Neutrophil (primary cell): ENCODE measurements around the gene AMHR2.
A peak's percentile ranks its signal among the peaks of the same experiment; 100 is the strongest.
"Not testable (repeated sequence)": the region's sequence is repeated elsewhere in the genome, so short reads cannot be mapped to it uniquely, and the experiment has no call there.

Experiments
- H3K27ac ChIP-seq: fragments of 200-600 bp; sonication (generic); 2 replicates; pipeline ENCODE4 v1.5.1; 2016; ENCODE audit warnings: mild to moderate bottlenecking, moderate library complexity
- H3K27me3 ChIP-seq: fragments of 200-600 bp; sonication (generic); 2 replicates; pipeline ENCODE4 v1.6.0; 2016; ENCODE audit warnings: mild to moderate bottlenecking
- H3K36me3 ChIP-seq: fragments of 200-600 bp; sonication (generic); 2 replicates; pipeline ENCODE4 v1.5.1; 2017
- H3K4me1 ChIP-seq, 2 experiments: fragments of 200-600 bp in 1 of 2; sonication (generic) in 1 of 2; 1 replicate in 1 of 2; 2 replicates in 1 of 2; pipeline versions ENCODE4 v1.5.1 to v1.6.1; 2013 to 2016; ENCODE audit warnings: low read depth in 1 of 2, low read length in 1 of 2, mild to moderate bottlenecking in 1 of 2, moderate library complexity in 1 of 2; ENCODE audit not compliant: control insufficient read depth in 1 of 2, insufficient read depth in 1 of 2
- H3K4me3 ChIP-seq, 2 experiments: fragments of 200-600 bp in 1 of 2; sonication (generic) in 1 of 2; 1 replicate in 1 of 2; 2 replicates in 1 of 2; pipeline ENCODE4 v1.5.1; 2013 to 2016; ENCODE audit warnings: low read depth in 1 of 2, low read length in 1 of 2, mild to moderate bottlenecking in 1 of 2, moderate library complexity in 1 of 2
- H3K9me3 ChIP-seq: fragments of 200-600 bp; sonication (generic); 2 replicates; pipeline ENCODE4 v1.5.1; 2016
- TF ChIP-seq, protein P1 (sequence below): fragments of 200-600 bp; sonication (generic); IDR thresholded peaks from 2 replicates; pipeline ENCODE4 v1.5.1; 2016; ENCODE audit warnings: antibody characterized with exemption

Gene AMHR2

GRCh38 chr12:53380104-53380793, 43.4 kb upstream of the AMHR2 start, which contains the start of gene SP1:
Gene SP1 (plus strand): TSS chr12:53380176. CDS start chr12:53380292, 116 bp downstream.
- Histone ChIP-seq H3K36me3 (peaks cover 38% of the 10 kb centered on the region), H3K27ac (peak within 1 kb of the TSS; percentile 100), H3K4me3 (peak within 1 kb of the TSS; percentile 74 to 78), H3K27me3 (no peaks in the 10 kb centered on the region), H3K9me3 (no peaks in the 10 kb centered on the region), H3K4me1 (peaks cover 50 to 55% of the 10 kb centered on the region in 2 experiments)
- TF ChIP-seq, protein P1, sequence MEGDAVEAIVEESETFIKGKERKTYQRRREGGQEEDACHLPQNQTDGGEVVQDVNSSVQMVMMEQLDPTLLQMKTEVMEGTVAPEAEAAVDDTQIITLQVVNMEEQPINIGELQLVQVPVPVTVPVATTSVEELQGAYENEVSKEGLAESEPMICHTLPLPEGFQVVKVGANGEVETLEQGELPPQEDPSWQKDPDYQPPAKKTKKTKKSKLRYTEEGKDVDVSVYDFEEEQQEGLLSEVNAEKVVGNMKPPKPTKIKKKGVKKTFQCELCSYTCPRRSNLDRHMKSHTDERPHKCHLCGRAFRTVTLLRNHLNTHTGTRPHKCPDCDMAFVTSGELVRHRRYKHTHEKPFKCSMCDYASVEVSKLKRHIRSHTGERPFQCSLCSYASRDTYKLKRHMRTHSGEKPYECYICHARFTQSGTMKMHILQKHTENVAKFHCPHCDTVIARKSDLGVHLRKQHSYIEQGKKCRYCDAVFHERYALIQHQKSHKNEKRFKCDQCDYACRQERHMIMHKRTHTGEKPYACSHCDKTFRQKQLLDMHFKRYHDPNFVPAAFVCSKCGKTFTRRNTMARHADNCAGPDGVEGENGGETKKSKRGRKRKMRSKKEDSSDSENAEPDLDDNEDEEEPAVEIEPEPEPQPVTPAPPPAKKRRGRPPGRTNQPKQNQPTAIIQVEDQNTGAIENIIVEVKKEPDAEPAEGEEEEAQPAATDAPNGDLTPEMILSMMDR: peak; percentile 39

DNA sequence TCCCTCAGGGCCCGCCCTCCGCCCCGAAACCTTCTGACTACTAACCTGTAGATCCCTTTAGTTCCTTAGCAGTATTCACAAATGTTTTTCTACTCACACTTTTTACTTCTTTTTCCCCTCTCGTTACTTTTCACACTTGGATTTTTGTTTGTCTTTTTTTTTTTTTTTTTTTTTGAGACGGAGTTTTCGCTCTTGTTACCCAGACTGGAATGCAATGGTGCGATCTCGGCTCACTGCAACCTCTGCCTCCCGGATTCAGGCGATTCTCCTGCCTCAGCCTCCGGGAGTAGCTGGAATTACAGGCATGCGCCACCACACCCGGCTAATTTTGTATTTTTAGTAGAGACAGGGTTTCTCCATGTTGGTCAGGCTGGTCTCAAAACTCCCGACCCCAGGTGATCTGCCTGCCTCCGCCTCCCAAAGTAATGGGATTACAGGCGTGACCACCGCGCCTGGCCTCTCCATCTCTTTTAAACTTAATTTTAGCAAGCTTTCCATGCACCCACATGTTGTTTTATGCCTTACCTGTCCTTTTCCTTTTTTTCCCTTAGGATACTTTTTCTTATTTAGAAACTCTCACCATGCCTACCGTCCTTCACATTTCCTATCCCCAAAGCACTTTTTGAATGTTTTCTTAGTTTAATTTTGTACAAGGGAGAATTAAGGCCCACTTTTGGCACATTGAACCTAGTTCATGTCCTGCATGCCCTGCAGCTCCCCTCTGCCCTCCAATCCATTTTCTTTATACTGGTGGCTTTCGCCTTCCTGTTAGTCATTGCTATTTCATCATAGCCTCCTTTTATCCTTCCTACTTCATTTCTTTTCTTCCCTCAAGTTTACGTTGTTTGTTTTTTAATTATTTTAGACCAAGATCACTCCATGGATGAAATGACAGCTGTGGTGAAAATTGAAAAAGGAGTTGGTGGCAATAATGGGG, 42.6 kb upstream of the AMHR2 start:
- Histone ChIP-seq H3K4me3 (peak overlapping the region; percentile 68 to 74), H3K36me3 (peaks cover 41% of the 10 kb centered on the region), H3K9me3 (no peaks in the 10 kb centered on the region), H3K4me1 (peaks cover 56 to 61% of the 10 kb centered on the region in 2 experiments), H3K27ac (peak overlapping the region; percentile 100), H3K27me3 (no peaks in the 10 kb centered on the region)
- TF ChIP-seq, protein P1: no peak

GRCh38 chr12:53381731-53382630, 41.7 kb upstream of the AMHR2 start:
- Histone ChIP-seq H3K36me3 (peaks cover 47% of the 10 kb centered on the region), H3K27me3 (no peaks in the 10 kb centered on the region), H3K4me1 (peaks cover 62 to 69% of the 10 kb centered on the region in 2 experiments), H3K4me3 (peak overlapping the region; percentile 68 to 74), H3K9me3 (no peaks in the 10 kb centered on the region), H3K27ac (peak overlapping the region; percentile 100)
- TF ChIP-seq, protein P1: peak; percentile 61

DNA sequence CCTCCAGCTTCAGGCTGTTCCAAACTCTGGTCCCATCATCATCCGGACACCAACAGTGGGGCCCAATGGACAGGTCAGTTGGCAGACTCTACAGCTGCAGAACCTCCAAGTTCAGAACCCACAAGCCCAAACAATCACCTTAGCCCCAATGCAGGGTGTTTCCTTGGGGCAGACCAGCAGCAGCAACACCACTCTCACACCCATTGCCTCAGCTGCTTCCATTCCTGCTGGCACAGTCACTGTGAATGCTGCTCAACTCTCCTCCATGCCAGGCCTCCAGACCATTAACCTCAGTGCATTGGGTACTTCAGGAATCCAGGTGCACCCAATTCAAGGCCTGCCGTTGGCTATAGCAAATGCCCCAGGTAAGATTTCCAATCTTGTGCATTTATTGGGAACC, 40.4 kb upstream of the AMHR2 start:
- no peaks in the 10 kb centered on the region for H3K27me3 ChIP-seq
- peaks cover 58% of the 10 kb centered on the region for H3K36me3 ChIP-seq
- H3K4me1 ChIP-seq: peaks cover 68 to 77% of the 10 kb centered on the region in 2 experiments
- H3K4me3 ChIP-seq: peak overlapping the region in 1 of 2 experiments; percentile 68
- TF ChIP-seq, protein P1: no peak
- no peaks in the 10 kb centered on the region for H3K9me3 ChIP-seq
- peak overlapping the region; percentile 100 for H3K27ac ChIP-seq

DNA sequence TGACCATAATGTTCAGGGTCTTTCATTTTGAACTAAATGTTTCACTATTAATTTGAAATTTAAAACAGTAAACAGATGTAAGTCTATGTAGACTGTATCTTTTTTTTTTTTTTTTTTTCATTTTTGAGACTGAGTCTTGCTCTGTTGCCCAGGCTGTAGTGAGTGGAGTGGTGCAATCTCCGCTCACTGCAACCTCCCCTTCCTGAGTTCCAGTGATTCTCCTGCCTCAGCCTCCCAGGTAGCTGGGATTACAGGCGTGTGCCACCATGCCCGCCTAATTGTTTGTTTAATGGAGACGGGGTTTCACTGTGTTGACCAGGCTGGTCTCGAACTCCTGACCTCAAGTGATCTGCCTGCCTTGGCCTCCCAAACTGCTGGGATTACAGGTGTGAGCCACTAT, 37.3 kb upstream of the AMHR2 start:
- not testable (repeated sequence) for H3K4me3 ChIP-seq, H3K27ac ChIP-seq, H3K9me3 ChIP-seq, H3K27me3 ChIP-seq
- Histone ChIP-seq H3K36me3 (peaks cover 79% of the 10 kb centered on the region), H3K4me1 (peaks cover 57 to 69% of the 10 kb centered on the region in 2 experiments)
